ENCODE results near the gene NOL3. TPM values are rescaled to one million over a fixed set of nuclear protein-coding genes. Genes with fewer than 3 reads are reported as not detected.

The NOL3 gene
- total RNA-seq, 1 experiment from 2014 or later: 68.0 TPM

DNA sequence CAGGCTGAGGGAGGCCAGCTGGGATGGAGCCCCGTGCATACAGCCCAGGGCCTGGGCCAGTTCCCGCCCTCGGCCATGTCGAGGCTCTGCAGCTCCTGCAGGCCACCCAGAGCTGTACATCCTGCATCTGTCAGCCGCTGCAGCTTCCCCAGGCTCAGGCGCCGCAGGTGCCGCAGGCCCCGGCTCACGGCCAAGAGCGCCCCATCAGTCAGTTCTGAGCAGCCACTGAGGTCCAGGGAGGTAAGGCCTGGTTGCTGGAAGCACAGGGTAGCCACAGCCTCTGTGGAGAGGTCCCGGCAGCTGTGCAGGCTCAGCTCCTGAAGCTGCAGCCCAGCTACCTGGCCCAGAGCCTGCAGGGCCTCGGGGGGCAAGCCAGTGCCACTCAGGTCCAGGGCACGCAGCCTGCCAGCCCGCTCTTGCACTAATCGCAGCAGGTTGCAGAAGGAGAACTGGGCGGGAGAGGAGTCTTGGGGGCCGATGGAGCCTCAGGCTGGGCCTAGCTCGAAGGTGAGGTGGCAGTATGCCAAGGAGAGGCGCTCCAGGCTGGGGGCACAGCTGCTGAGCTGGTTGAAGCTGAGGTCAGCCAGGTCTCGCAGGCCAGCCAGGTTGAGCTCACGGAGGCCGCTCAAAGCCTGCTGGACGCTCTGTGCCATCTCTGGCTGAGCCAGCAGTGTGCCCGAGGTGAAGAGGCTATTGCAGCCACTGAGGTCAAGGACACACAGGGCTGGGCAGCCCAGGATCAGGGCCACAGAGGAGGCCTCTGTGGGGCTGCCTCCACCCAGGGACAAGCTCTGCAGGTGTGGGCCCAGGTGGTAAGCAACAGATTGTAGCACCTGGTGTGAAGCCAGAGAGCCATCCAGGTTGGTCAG, 40.0 kb downstream of the NOL3 start:
- H3K4me2 ChIP-seq: no peak overlapping the region
- POLR2A ChIA-PET (ENCODE audit: unreplicated experiment): interaction anchor here (0.6 kb wide), 1 partner anchor 16 kb away, joined by 3 read pairs; no protein-coding TSS in a partner anchor
- CTCF ChIA-PET: no interaction called here

GRCh38 chr16:67211674-67212073, 41.3 kb downstream of the NOL3 start:
- Histone ChIP-seq H3F3A (ENCODE audit: insufficient read depth, low read depth) (peaks cover 58% of the 10 kb centered on the region), H3K27ac (peak overlapping the region; percentile 55; the same call in 1 of the 2 replicates), H3K4me3 (no peak overlapping the region), H3K4me1 (replicated peaks; ENCODE audit: insufficient read depth) (peaks cover 63% of the 10 kb centered on the region), H3K27me3 (ENCODE audit: insufficient read depth, low read depth) (no peaks in the 10 kb centered on the region), H3K79me2 (ENCODE audit: low read depth) (no peaks in the 10 kb centered on the region), H2AFZ (no peak overlapping the region), H3K9me3 (ENCODE audit: insufficient read depth, low read depth) (no peaks in the 10 kb centered on the region), H3K4me2 (no peak overlapping the region), H3K36me3 (ENCODE audit: low read depth) (no peaks in the 10 kb centered on the region), H3K9me2 (ENCODE audit: insufficient read depth) (no peaks in the 10 kb centered on the region), H4K20me1 (ENCODE audit: insufficient read depth) (no peaks in the 10 kb centered on the region)
- CTCF ChIA-PET: no interaction called here
- DNase-seq: no peak
- POLR2A ChIA-PET (ENCODE audit: unreplicated experiment): no interaction called here
- no TSS peak for BruUV-seq (replicated peaks)
- intact Hi-C loops (cut with micrococcal nuclease; ENCODE audit: unreplicated experiment): no loop called here
- no peak for TF ChIP-seq EZH2 (IDR thresholded peaks at IDR 0.05; ENCODE audit: low read depth)
- no peak for TF ChIP-seq CTCF (conservative IDR thresholded peaks at IDR 0.05)

More for the DNA sequence above, 40.0 kb downstream of the NOL3 start:
- no peaks in the 10 kb centered on the region for H3K36me3 ChIP-seq (ENCODE audit: low read depth)
- TF ChIP-seq EZH2 (IDR thresholded peaks at IDR 0.05; ENCODE audit: low read depth) (no peak), CTCF (conservative IDR thresholded peaks at IDR 0.05) (no peak)
- peaks cover 72% of the 10 kb centered on the region for H3F3A ChIP-seq (ENCODE audit: insufficient read depth, low read depth)
- H3K4me3 ChIP-seq: no peak overlapping the region
- H3K4me1 ChIP-seq (replicated peaks; ENCODE audit: insufficient read depth): peaks cover 73% of the 10 kb centered on the region
- no peak for DNase-seq
- intact Hi-C loops (cut with micrococcal nuclease; ENCODE audit: unreplicated experiment): no loop called here
- H3K9me2 ChIP-seq (ENCODE audit: insufficient read depth): no peaks in the 10 kb centered on the region
- BruUV-seq (replicated peaks): no TSS peak
- no peaks in the 10 kb centered on the region for H3K79me2 ChIP-seq (ENCODE audit: low read depth)
- H3K27me3 ChIP-seq (ENCODE audit: insufficient read depth, low read depth): no peaks in the 10 kb centered on the region
- H2AFZ ChIP-seq: no peak overlapping the region
- H4K20me1 ChIP-seq (ENCODE audit: insufficient read depth): no peaks in the 10 kb centered on the region
- H3K27ac ChIP-seq: no peak overlapping the region
- H3K9me3 ChIP-seq (ENCODE audit: insufficient read depth, low read depth): no peaks in the 10 kb centered on the region

GRCh38 chr16:67212766-67213165, 42.4 kb downstream of the NOL3 start:
- Histone ChIP-seq H3K9me2 (ENCODE audit: insufficient read depth) (no peaks in the 10 kb centered on the region), H3K27me3 (ENCODE audit: insufficient read depth, low read depth) (no peaks in the 10 kb centered on the region), H3F3A (ENCODE audit: insufficient read depth, low read depth) (peaks cover 49% of the 10 kb centered on the region), H3K36me3 (ENCODE audit: low read depth) (no peaks in the 10 kb centered on the region), H3K4me1 (replicated peaks; ENCODE audit: insufficient read depth) (peaks cover 52% of the 10 kb centered on the region), H3K27ac (peak overlapping the region; percentile 73), H4K20me1 (ENCODE audit: insufficient read depth) (no peaks in the 10 kb centered on the region), H3K79me2 (ENCODE audit: low read depth) (no peaks in the 10 kb centered on the region), H3K4me2 (peak overlapping the region; percentile 61), H3K4me3 (no peak overlapping the region; the same call in 1 of the 2 replicates), H2AFZ (no peak overlapping the region), H3K9me3 (ENCODE audit: insufficient read depth, low read depth) (no peaks in the 10 kb centered on the region)
- intact Hi-C loops (cut with micrococcal nuclease; ENCODE audit: unreplicated experiment): no loop called here
- TF ChIP-seq EZH2 (IDR thresholded peaks at IDR 0.05; ENCODE audit: low read depth) (no peak), CTCF (conservative IDR thresholded peaks at IDR 0.05) (no peak)
- BruUV-seq (replicated peaks): no TSS peak
- ChIA-PET CTCF (interaction anchor here (0.6 to 0.7 kb wide), 6 partner anchors 26 to 262 kb away, joined by 3 to 6 read pairs (median 5); no protein-coding TSS in a partner anchor), POLR2A (ENCODE audit: unreplicated experiment) (interaction anchor here (0.6 to 1.1 kb wide), 9 partner anchors 14 to 264 kb away, joined by 3 to 18 read pairs (median 11); partner anchors contain the start of genes CBFB and TMEM208)
- DNase-seq: peak; percentile 60 to 93

Measured in PC-9 (cell line).